GM18870 (cell line): ENCODE data around the gene THADA.

Source experiments
- ATAC-seq: cut with Tn5 transposase; IDR thresholded peaks from one replicate; pipeline ENCODE4 v1.9.1; 2021; ENCODE audit warnings: moderate library complexity; ENCODE audit not compliant: unreplicated experiment

The THADA gene

DNA sequence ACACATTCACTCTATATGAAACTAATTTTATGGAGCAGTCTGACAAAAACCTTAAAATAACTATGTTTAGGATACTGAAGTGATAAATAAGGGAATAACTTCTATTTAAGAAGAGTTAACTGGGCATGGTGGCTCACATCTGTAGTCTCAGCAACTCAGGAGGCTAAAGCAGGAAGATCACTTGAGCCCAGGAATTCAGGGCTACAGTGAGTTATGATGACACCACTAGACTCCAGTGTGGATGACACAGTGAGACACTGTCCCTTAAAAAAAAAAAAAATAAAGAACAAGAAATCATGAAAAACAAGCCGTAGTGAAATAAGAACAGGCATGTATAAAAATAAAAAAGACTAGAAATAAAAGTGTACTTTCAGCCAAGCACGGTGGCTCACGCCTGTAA lies 82.0 kb downstream of the THADA start:
- no peak for ATAC-seq

DNA sequence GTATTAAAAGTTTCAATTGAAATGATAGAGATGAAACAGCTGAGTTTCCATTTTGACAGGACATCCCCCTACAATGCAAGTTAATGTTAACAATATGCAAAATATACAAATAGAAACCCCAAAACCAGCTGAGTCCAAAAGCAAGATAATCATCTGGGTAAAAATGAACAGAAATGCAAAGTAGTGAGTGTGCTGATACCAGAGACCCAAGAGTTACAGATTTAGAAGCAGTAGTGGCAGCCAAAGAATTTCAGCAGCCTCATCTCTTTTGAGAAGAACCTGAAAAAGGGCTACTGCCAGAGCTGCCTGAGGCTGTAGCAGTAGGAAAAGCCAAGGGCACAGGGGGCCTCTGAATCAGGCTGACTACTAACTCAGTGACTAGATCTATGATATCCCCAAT lies 82.6 kb downstream of the THADA start:
- peak; percentile 67 for ATAC-seq

DNA sequence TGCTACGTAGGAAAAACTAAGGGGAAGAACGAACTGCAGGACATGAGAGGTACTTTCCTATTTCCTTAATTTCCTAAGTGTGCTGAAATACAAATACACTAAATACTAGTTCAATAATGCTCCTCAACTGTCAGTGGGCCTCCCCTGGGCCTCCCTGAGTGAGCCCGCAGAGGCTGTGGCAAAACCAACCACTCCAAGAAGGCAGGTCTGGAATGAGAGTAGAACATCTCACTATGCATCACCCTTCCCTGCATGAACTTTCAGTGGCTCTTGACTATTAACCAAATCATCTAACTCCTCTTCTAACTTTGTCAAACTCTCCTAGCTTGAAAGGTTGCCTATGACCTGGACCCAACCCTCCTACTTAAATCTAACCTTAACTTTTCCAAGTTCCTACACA lies 84.6 kb downstream of the THADA start:
- ATAC-seq, result no peak

DNA sequence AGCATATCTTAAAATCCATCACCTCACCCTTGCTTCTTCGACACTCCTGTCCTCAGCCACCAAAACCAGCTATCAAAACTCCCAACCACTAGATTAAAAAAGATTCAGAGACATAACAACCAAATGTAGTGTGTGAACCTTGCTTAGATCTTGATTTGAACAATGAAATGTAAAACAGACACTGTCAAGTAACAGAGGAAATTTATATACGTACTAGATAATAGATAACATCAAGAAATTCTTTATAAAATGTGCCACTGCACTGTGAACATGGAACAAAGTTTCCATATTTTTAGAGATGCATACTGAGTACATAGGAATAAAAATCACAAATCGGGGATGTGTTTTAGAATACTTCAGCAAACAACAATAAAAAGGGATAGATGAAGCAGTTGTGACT lies 86.0 kb downstream of the THADA start:
- ATAC-seq, result no peak

DNA sequence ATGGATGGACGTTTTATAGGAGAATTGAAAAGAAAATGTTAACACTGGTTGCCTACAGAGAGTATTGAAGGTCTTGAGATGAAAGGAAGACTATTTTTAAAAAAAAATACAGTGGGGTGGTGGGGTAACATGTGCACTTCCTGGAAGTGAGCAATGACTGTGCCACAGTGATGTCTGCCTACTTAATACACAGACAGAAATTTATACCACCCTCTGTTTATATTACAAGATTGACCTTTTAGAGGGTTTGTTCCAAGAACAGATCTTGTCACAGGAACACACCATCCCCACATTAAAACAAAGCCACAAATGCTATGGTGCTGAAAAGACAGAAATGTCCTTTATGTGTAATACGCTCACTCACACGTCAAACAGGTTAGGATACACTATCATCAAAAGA lies 87.6 kb downstream of the THADA start:
- ATAC-seq, result no peak

DNA sequence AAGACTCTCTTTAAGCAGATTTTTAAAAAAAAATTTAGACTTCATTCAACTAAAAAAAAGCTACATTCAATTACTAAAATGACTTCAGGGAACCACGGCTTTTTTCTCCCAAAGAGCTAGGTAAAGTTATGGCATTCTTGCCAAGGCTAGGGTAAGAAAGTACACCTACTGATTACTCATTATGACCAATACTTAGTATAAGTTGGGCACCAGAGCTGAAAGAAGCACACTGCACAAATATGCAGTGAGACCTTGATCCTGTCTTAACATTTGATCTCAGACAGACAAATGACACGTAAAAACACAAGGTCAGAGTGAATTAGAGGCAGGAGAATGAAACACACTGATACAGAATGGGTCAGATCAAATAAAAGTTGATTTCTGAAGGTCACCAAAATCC lies 88.7 kb downstream of the THADA start:
- no peak for ATAC-seq

DNA sequence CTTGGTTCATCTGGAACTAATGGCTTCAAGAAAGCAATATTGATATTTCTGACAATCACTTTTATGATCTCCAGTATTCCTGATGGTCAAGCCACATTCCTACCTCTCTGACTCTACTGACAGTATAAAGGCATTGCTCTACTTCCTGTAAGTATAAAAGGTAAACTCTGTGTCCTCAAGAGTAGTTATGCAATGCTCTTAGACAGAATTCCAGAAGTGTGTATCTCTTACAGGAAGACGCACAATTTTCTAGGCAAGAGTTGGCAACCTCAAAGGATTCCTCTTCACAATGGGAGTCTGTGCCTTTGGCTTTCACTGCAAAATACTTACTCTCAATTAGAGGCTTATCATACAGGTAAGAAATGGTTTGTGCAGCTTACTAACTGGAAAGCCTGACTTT lies 100.1 kb downstream of the THADA start:
- no peak for ATAC-seq

DNA sequence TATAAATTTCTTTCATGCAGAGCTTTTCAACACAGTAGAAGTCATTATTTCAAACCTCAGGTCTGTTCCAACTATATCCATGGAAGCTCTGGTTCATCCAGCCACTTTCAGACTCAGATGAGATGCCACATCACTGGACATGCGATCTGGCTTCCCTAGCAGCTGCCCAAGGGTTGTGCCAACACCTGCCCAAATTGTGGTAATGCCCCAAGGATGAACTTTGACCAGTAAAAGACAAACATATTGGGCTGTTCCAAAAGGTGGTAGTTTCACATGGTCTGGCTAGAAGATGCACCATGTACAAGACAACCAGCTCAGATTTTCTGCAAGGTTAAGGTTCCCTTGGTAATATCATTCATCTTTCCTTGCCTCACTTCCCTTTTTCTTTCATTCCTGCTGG lies 101.9 kb downstream of the THADA start:
- no peak for ATAC-seq

DNA sequence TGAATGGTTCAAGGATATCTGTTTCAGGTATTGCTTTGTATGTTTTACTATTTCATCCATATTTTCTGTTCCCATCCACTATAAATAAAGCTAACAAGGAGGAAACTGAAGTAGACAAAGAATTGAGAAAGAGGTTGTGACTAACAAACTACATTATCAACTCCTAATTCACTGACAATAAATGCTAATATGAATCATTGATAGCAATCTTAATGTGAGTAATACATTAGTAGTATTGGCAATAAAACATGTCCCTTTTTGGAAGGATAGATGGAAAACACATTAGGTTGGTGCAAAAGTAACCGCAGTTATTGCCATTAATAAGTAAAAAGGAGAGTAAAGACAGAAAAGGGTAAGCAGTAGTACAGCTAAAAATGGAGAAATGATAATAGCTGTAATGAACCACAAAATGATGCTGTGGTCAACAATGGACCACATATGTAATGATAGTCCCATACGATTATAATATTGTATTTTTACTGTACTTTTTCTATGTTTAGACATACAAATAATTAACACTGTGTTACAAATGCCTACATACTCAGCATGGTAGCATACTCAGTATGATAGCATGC lies 104.7 kb downstream of the THADA start:
- ATAC-seq, result no peak

DNA sequence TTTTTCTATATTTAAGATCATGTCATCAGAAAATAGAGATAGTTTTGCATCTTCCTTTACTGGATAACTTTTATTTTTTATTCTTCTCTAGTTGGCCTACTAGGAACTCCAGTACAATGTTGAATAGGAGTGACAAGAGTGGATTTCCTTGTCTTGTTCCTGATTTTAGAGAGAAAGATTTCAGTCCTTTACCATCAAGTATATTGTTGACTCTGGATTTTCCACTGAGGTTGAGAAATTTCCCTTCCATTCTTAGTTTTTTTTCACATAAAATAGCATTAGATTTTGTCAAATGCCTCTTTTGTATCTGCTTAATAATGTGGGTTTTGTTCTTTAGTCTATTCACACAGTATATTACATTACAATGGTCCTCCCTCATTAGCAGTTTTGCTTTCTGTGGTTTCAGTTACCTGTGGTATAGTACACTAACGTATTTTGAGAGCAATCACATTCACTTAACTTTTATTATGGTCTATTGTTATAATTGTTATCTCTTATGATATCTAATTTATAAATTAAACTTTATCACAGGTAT lies 105.5 kb downstream of the THADA start:
- ATAC-seq, result no peak

DNA sequence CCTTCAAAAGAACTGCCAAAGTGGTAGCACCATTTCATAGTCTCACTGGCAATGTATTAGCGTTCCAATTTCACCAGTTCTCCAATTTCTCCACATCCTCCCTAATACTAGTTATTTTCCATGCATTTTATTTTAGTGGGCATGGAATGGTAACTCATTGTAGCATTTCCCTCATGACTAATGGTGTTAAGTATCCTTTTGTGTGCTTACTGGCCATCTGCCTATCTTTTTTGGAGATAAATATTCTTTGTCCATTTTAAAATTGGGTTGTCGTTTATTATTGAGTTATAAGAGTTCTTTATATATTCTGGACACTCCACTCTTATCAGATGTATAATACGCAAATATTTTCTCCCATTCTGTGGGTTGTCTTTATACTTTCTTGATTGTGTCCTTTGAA lies 107.1 kb downstream of the THADA start:
- no peak for ATAC-seq

DNA sequence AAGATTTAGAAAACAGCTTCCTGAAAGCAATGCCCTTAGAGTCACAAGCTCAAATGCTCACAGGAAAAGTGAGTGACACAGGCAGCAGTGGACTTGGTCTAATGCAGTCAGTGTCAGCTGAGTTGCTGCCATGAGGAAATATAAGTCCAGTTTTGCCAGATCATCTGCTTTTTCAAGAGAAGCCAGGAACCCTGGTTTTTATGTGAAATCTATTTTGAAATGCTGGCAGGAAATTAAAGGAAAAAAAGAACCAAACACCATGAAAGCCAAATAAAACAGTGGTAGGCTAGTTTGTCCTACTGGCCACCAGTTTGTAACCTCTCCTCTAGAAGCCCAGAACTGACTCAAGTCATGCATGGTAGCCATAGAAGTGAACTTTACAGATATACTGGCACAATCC lies 109.2 kb downstream of the THADA start:
- ATAC-seq, result no peak

DNA sequence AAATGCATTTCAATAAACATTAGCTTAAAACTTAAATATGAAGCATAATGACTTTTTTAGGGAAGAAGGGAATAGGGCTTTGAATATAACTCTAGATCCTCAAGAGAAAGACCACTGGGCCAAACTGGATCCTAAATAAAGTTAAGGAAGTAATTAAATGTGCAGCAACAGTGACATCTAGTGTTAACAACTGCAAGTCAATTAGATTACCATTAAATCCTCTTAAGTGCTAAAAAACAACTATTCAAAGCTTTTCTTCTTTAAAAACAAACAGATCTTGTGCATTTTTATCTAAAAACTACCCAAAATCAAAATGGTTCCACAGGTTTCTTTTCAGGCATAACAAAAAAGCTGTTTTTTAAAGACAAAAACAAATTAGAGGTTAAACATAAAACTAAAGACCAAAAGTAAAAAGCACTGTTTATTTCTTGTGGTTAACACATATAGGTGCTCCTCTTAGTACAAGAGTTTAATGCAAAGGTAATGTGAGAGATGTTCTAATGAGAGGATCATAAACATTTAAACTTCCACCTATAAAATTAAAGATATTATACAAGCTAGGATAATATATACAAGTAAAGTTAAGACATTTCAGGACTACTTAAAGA lies 111.4 kb downstream of the THADA start:
- no peak for ATAC-seq

DNA sequence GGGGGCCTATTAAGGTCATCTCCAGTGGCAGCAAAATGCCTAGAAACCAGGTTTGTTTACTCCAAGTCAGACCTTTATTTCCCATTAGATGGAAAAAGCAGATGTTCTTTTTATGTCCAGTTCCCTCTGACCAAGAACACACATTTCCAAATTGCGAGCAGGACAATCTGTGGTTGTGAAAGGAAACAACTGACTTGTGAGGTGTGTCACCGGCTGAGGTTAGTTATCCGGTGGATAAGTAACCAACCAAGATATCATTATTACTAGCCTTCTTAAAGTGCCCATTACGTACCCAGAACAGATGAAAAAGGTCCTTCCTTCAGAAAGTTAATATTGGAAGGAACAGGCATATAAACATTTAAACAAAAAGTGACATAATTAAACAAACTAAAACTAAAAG lies 112.9 kb downstream of the THADA start:
- peak; percentile 69 for ATAC-seq

DNA sequence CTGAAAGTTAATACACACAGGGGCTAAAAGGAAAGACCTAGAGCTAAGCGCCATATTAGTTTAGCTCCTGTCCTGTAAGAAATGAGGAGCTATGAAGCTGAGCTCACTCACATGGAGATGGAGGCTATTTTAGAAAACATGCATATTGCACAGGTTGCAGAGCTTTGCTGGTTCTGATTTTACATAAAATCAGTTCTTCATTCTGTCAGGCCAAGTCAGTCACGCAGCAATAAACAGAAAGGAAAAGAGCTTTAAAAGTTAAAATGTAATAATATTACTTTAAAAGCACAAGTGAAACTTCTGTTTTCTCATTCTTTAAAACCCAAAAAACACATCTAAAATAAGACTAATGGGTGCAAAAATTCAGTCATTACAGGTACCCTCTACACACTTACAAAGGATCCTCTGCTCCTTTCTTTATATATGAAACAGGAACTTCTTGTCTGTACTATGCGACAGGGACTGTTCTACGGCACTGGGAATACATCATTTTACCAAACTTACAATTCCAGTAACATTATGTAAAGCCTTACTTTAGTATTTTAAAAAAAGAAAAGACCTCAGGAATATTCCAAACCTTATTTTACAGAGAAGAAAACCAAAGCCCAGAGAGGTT lies 113.8 kb downstream of the THADA start:
- ATAC-seq, result no peak

DNA sequence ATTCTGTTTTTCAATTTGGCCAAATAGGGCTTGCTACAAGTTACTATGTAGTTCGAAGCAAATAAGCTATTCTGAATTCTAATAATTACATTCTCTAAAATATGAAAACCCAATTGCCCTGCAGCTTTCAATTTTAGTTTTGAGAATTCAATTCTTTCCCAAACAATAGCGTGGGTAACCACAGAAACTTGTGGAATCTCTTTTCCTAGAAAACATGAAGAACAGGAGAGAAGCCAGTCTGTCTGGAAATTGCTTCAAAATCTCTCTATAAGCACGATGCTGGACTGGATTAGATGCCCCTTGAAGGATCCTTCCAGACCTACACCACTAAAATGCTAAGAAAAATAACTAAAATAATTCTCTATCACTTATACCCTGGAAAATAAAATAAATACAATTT lies 115.0 kb downstream of the THADA start:
- ATAC-seq, result no peak

DNA sequence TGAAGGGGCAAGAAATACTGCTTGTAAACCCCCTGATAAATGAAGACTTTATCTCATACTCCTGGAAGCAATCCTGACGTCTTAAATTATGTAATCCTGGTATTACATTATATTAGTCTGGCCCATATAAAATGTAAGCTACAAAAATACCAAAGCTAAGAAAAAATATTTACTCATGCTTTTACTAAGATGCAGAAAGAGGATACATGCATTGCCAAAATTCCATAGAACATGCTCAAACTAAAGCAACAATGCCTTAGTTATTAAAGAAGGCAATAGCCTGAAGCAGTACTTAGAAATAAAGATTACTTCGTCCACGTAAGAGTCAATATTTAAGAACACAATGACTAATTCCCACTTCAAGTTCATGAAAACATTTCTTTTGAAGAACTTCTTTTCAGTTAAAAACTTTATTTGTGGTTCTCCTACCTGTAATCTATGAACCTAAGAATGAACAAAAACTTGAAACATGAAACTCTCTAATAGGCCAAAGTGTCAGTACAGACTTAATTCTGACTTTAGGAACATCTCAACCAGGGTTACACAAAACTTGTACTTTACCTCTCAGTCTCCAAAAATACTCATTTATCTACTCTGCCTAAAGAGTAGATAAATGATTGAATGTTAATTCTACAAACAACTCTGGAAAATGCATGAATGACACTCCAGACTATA lies 117.3 kb downstream of the THADA start:
- ATAC-seq, result no peak

DNA sequence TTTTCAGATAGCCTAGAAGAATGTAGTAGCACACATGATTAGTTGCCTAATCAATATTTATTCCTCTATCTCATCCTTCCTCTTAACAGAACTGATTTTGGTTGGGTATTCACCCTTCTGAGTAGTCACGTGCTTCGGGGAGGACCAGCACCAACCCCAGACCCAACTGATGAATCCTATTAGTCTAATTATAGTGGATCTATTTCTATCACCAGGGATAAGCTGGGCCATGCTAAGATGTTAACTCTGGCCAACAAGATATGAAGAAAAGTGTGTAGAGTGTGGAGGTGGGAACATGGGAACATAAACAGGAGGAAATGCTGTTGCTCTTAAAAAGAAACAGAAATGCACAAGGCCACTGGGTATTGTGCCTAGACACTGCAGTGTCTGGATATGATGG lies 119.9 kb downstream of the THADA start:
- ATAC-seq, result no peak

DNA sequence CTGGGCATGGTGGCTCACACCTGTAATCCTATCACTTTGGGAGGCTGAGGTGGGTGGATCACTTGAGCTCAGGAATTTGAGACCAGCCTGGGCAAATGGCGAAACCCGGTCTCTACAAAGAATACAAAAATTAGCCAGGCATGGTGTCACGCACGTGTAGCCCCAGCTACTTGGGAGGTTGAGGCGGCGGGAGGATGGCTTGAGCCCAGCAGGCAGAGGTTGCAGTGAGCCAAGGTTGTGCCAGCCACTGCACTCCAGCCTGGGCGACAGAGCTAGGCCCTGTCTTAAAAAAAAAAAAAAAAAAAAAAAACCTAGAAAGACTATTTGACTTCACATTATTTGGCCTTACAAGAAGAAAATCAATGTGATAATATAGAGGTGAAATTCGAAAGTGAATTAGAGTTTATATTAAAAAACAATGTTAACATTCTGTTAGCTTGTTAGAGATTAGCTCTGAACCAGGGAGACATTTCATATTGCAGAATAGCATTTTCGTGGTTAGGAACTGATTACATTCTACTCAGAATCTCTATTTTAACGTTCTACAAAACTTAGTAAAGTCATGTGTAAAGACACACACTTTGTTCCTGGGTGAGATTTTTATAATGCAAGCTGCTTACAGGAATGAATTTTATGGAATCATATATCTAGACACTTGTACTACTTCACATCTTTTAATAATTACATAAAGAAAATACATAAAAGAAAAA lies 120.5 kb downstream of the THADA start:
- no peak for ATAC-seq

DNA sequence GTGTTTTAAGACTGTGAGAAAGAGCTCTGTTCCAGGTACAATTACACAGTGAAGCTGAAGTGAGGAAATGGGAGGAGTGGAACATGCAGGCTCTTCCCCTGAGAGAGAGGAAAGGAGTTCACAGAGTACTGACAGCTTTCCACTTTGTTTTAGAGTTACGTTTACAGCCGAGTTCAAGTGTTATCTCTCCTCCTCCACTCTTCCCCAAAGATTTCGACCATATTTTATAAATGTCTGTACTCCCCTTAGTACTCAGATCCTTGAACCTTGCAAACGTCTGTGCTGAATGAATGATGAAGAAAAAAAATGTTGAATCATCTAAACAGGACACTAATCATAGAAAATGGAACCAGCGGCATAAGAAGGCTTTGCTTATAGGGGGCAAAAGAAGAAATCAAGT lies 121.6 kb downstream of the THADA start:
- no peak for ATAC-seq

DNA sequence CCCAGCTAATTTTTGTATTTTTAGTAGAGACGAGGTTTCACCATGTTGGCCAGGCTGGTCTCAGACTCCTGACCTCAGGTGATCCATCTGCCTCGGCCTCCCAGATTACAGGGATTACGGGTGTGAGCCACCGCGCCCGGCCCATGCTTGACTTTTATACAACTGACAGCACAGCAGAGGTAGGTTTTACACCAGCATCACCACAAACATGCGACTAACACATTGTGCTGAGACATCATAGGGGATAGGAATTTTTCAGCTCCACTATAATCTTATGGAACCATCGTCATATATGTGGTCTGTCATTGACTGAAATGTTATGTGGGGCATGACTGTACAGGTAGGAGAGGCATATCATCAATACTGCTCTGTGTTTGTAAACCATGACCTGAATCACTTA lies 122.1 kb downstream of the THADA start:
- ATAC-seq, result no peak
